ENCODE data around the gene GPRC6A. TPM values are rescaled to one million over a fixed set of nuclear protein-coding genes. Genes with fewer than 3 reads are reported as not detected.

Gene GPRC6A
- total RNA-seq, 2 experiments from 2014 or later: not detected

- ChIA-PET CTCF (no interaction called here), POLR2A (no interaction called here)
- Mint-ChIP-seq H3K36me3 (ENCODE audit: low read depth) (no peaks in the 10 kb centered on the region), H3K27ac (no peak overlapping the region), H3K27me3 (ENCODE audit: low read depth) (peaks cover 10% of the 10 kb centered on the region), H3K4me3 (no peak overlapping the region), H3K9me3 (ENCODE audit: insufficient read depth) (no peaks in the 10 kb centered on the region), H3K4me1 (ENCODE audit: low read depth) (no peaks in the 10 kb centered on the region)
- ATAC-seq (no peak), DNase-seq (no peak)
These were observed 56.4 kb downstream of the GPRC6A start for GRCh38 chr6:116772450-116772849.

GRCh38 chr6:116767715-116768114, 61.2 kb downstream of the GPRC6A start:
- peaks cover 10% of the 10 kb centered on the region for H3K4me1 Mint-ChIP-seq (ENCODE audit: low read depth)
- H3K4me3 Mint-ChIP-seq: no peak overlapping the region
- CTCF ChIA-PET: interaction anchor here (1.8 kb wide), 1 partner anchor 12 kb away, joined by 4 read pairs; no protein-coding TSS in a partner anchor
- H3K36me3 Mint-ChIP-seq (ENCODE audit: low read depth): no peaks in the 10 kb centered on the region
- H3K27ac Mint-ChIP-seq: no peak overlapping the region
- no peaks in the 10 kb centered on the region for H3K9me3 Mint-ChIP-seq (ENCODE audit: insufficient read depth)
- POLR2A ChIA-PET: no interaction called here
- ATAC-seq: no peak
- DNase-seq: no peak
- peaks cover 44% of the 10 kb centered on the region for H3K27me3 Mint-ChIP-seq (ENCODE audit: low read depth)

GRCh38 chr6:116766506-116767176, 62.2 kb downstream of the GPRC6A start:
- Mint-ChIP-seq H3K36me3 (ENCODE audit: low read depth) (no peaks in the 10 kb centered on the region), H3K9me3 (ENCODE audit: insufficient read depth) (no peaks in the 10 kb centered on the region), H3K27ac (no peak overlapping the region), H3K27me3 (ENCODE audit: low read depth) (peaks cover 47% of the 10 kb centered on the region), H3K4me3 (no peak overlapping the region), H3K4me1 (ENCODE audit: low read depth) (peaks cover 10% of the 10 kb centered on the region)
- DNase-seq (no peak), ATAC-seq (no peak)
- CTCF ChIA-PET: interaction anchor here (1.8 kb wide), 1 partner anchor 11 kb away, joined by 4 read pairs; no protein-coding TSS in a partner anchor
- POLR2A ChIA-PET: no interaction called here

GRCh38 chr6:116764961-116765841, 63.7 kb downstream of the GPRC6A start, which contains the start of gene FAM162B:
Gene FAM162B (minus strand): TSS chr6:116765719. CDS start chr6:116765576, 143 bp downstream.
- H3K4me3 Mint-ChIP-seq: peak within 1 kb of the TSS; percentile 69
- no peak within 1 kb of the TSS for H3K27ac Mint-ChIP-seq
- peak; percentile 64 for ATAC-seq
- H3K27me3 Mint-ChIP-seq (ENCODE audit: low read depth): peaks cover 46% of the 10 kb centered on the region
- H3K36me3 Mint-ChIP-seq (ENCODE audit: low read depth): no peaks in the 10 kb centered on the region
- ChIA-PET CTCF (interaction anchor here (1.7 kb wide), 1 partner anchor 10 kb away, joined by 4 read pairs; no protein-coding TSS in a partner anchor), POLR2A (no interaction called here)
- no peak for DNase-seq
- no peaks in the 10 kb centered on the region for H3K9me3 Mint-ChIP-seq (ENCODE audit: insufficient read depth)
- peaks cover 10% of the 10 kb centered on the region for H3K4me1 Mint-ChIP-seq (ENCODE audit: low read depth)

- H3K36me3 Mint-ChIP-seq (ENCODE audit: low read depth): no peaks in the 10 kb centered on the region
- H3K27me3 Mint-ChIP-seq (ENCODE audit: low read depth): peaks cover 49% of the 10 kb centered on the region
- no peak overlapping the region for H3K27ac Mint-ChIP-seq
- DNase-seq (no peak), ATAC-seq (no peak)
- peaks cover 10% of the 10 kb centered on the region for H3K4me1 Mint-ChIP-seq (ENCODE audit: low read depth)
- POLR2A ChIA-PET: no interaction called here
- CTCF ChIA-PET: interaction anchor here (1.7 kb wide), 1 partner anchor 10 kb away, joined by 4 read pairs; no protein-coding TSS in a partner anchor
- no peaks in the 10 kb centered on the region for H3K9me3 Mint-ChIP-seq (ENCODE audit: insufficient read depth)
- peak overlapping the region; percentile 48 for H3K4me3 Mint-ChIP-seq
These were observed 64.3 kb downstream of the GPRC6A start for GRCh38 chr6:116764629-116764960.

- ChIA-PET POLR2A (no interaction called here), CTCF (interaction anchor here (1.7 kb wide), 1 partner anchor 9 kb away, joined by 4 read pairs; no protein-coding TSS in a partner anchor)
- DNase-seq: no peak
- Mint-ChIP-seq H3K4me1 (ENCODE audit: low read depth) (peaks cover 10% of the 10 kb centered on the region), H3K27me3 (ENCODE audit: low read depth) (peaks cover 51% of the 10 kb centered on the region), H3K9me3 (ENCODE audit: insufficient read depth) (no peaks in the 10 kb centered on the region), H3K4me3 (peak overlapping the region; percentile 21), H3K36me3 (ENCODE audit: low read depth) (no peaks in the 10 kb centered on the region), H3K27ac (no peak overlapping the region)
- ATAC-seq: no peak
These were observed 64.8 kb downstream of the GPRC6A start for GRCh38 chr6:116763906-116764628.

GRCh38 chr6:116763048-116763447, 65.8 kb downstream of the GPRC6A start:
- Mint-ChIP-seq H3K27me3 (ENCODE audit: low read depth) (peaks cover 47% of the 10 kb centered on the region), H3K4me1 (ENCODE audit: low read depth) (peaks cover 10% of the 10 kb centered on the region), H3K9me3 (ENCODE audit: insufficient read depth) (no peaks in the 10 kb centered on the region), H3K36me3 (ENCODE audit: low read depth) (no peaks in the 10 kb centered on the region), H3K4me3 (no peak overlapping the region), H3K27ac (no peak overlapping the region)
- ChIA-PET POLR2A (no interaction called here), CTCF (interaction anchor here (1.7 kb wide), 1 partner anchor 8 kb away, joined by 4 read pairs; no protein-coding TSS in a partner anchor)
- no peak for DNase-seq
- ATAC-seq: no peak

GRCh38 chr6:116762235-116762634, 66.6 kb downstream of the GPRC6A start:
- peaks cover 10% of the 10 kb centered on the region for H3K4me1 Mint-ChIP-seq (ENCODE audit: low read depth)
- POLR2A ChIA-PET: no interaction called here
- DNase-seq (no peak), ATAC-seq (no peak)
- no peak overlapping the region for H3K27ac Mint-ChIP-seq
- CTCF ChIA-PET: no interaction called here
- no peaks in the 10 kb centered on the region for H3K9me3 Mint-ChIP-seq (ENCODE audit: insufficient read depth)
- peaks cover 48% of the 10 kb centered on the region for H3K27me3 Mint-ChIP-seq (ENCODE audit: low read depth)
- H3K4me3 Mint-ChIP-seq: no peak overlapping the region
- no peaks in the 10 kb centered on the region for H3K36me3 Mint-ChIP-seq (ENCODE audit: low read depth)

- ATAC-seq: no peak
- CTCF ChIA-PET: no interaction called here
- POLR2A ChIA-PET: no interaction called here
- DNase-seq: no peak
- Mint-ChIP-seq H3K4me3 (no peak overlapping the region), H3K4me1 (ENCODE audit: low read depth) (peaks cover 10% of the 10 kb centered on the region), H3K27me3 (ENCODE audit: low read depth) (peaks cover 45% of the 10 kb centered on the region), H3K9me3 (ENCODE audit: insufficient read depth) (no peaks in the 10 kb centered on the region), H3K36me3 (ENCODE audit: low read depth) (no peaks in the 10 kb centered on the region), H3K27ac (no peak overlapping the region)
These were observed 67.1 kb downstream of the GPRC6A start for GRCh38 chr6:116761779-116762178.

- Mint-ChIP-seq H3K4me3 (no peak overlapping the region), H3K27me3 (ENCODE audit: low read depth) (peaks cover 5% of the 10 kb centered on the region), H3K9me3 (ENCODE audit: insufficient read depth) (no peaks in the 10 kb centered on the region), H3K4me1 (ENCODE audit: low read depth) (no peaks in the 10 kb centered on the region), H3K36me3 (ENCODE audit: low read depth) (no peaks in the 10 kb centered on the region), H3K27ac (no peak overlapping the region)
- ChIA-PET POLR2A (no interaction called here), CTCF (no interaction called here)
- no peak for DNase-seq
- no peak for ATAC-seq
These were observed 83.7 kb downstream of the GPRC6A start for GRCh38 chr6:116745176-116745575.

Measured in activated CD8-positive, alpha-beta T cell treated with anti-CD3 and anti-CD28 coated beads, Interleukin-2, amount 10 ng/mL, durations not matched to agents 7 days and 5 days (primary cell).